SJSA1 (cell line): ENCODE results near the gene VKORC1L1. TPM values are rescaled to one million over a fixed set of nuclear protein-coding genes. Genes with fewer than 3 reads are reported as not detected.
"Not testable (repeated sequence)": the region's sequence is repeated elsewhere in the genome, so short reads cannot be mapped to it uniquely, and the experiment has no call there.

Source experiments
- DNase-seq, 2 experiments: peaks; one replicate each; pipeline ENCODE4 v3.0.0-alpha.2; 2015 to 2020; ENCODE audit warnings: low spot score in 2 of 2, low read depth in 1 of 2
- H3K27ac ChIP-seq: fragments of 250-450 bp; sonication (Bioruptor Pico); 2 replicates; pipeline ENCODE4 v1.5.1; 2020; ENCODE audit warnings: mild to moderate bottlenecking, moderate library complexity
- H3K27me3 ChIP-seq: fragments of 250-450 bp; sonication (Bioruptor Pico); replicated peaks from 2 replicates; pipeline ENCODE4 v1.5.1; 2020; ENCODE audit warnings: mild to moderate bottlenecking, moderate library complexity
- H3K36me3 ChIP-seq: fragments of 250-450 bp; sonication (Bioruptor Pico); 2 replicates; pipeline ENCODE4 v1.5.1; 2020; ENCODE audit warnings: mild to moderate bottlenecking
- H3K4me1 ChIP-seq: fragments of 250-450 bp; sonication (Bioruptor Pico); replicated peaks from 2 replicates; pipeline ENCODE4 v1.6.1; 2021; ENCODE audit warnings: mild to moderate bottlenecking
- H3K4me3 ChIP-seq: fragments of 250-450 bp; sonication (Bioruptor Pico); 2 replicates; pipeline ENCODE4 v1.5.1; 2020; ENCODE audit warnings: mild to moderate bottlenecking
- H3K9me3 ChIP-seq: fragments of 250-450 bp; sonication (Bioruptor Pico); replicated peaks from 2 replicates; pipeline ENCODE4 v1.5.1; 2020; ENCODE audit warnings: mild to moderate bottlenecking
- total RNA-seq: library from RNA; depleted of rRNA; stranded (reverse); fragments of >200 nt; shearing (Covaris generic); gene quantifications from 2 replicates; pipeline ENCODE4 v1.2.3, GENCODE V29; 2014

The VKORC1L1 gene
- total RNA-seq, 1 experiment from 2014 or later: 16.1 TPM

DNA sequence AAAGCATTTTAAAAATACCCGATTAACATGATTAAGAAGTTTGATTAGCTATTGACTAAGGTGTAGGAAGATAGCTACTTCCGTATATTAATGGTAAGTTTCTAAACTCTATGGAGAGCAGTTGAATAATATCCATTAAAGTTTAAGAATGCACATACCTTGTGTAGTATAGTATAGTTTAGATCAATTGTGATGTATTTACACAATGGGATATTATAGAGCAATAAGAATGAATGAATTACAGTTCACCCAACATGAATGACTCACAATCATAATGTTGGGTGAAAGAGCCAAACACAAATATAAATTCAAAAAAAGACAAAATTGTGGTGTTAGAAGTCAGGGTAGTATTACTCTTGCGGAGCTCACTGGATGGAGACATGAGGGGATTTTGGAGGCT is 24.4 kb downstream of the VKORC1L1 start:
- not testable (repeated sequence) for DNase-seq, H3K9me3 ChIP-seq, H3K27ac ChIP-seq, H3K36me3 ChIP-seq, H3K4me3 ChIP-seq, H3K4me1 ChIP-seq, H3K27me3 ChIP-seq

DNA sequence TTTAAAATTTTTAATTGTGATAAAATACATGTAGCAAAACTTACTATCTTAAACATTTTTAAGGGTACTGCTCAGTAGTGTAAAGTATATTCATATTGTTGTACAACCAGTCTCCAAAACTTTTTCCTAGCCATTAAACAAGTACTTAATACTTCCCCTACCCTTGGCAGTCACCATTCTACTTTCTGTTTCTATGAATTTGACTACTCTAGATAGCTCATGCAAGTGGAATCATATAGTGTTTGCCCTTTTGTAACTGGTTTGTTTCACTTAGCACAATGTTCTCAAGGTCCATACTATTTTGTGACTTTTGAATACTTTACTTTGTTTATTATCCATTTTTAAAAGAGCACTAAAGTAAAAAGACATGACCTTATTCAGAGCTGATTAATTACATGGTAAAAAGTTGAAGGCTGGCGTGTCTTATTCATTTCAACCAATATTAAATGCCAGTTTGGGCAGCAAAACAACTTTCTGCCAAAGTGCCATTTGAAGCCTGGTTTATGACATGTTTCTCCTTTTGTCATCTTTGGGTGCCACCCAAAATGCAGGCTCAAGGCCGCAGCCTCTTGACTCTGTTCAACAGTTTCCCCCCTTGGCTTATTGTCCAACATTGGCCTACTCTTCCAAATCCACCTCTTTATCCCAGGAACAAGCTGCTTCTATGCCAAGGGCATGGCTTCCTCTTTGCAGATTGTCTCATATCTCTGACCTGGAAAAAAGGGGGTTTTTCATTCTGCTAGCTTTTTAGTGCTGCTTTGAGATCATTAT is 26.0 kb downstream of the VKORC1L1 start:
- not testable (repeated sequence) for H3K4me1 ChIP-seq, H3K36me3 ChIP-seq, H3K4me3 ChIP-seq, H3K9me3 ChIP-seq, DNase-seq, H3K27me3 ChIP-seq, H3K27ac ChIP-seq

GRCh38 chr7:65902306-65902705 is 29.4 kb downstream of the VKORC1L1 start:
- no peaks in the 10 kb centered on the region for H3K9me3 ChIP-seq
- H3K36me3 ChIP-seq: no peaks in the 10 kb centered on the region
- H3K27ac ChIP-seq: no peak overlapping the region
- DNase-seq: no peak
- H3K4me3 ChIP-seq: no peak overlapping the region
- H3K27me3 ChIP-seq: no peaks in the 10 kb centered on the region
- H3K4me1 ChIP-seq: no peaks in the 10 kb centered on the region

GRCh38 chr7:65907501-65908198 is 34.8 kb downstream of the VKORC1L1 start:
- no peak overlapping the region for H3K27ac ChIP-seq
- H3K4me1 ChIP-seq: no peaks in the 10 kb centered on the region
- no peaks in the 10 kb centered on the region for H3K9me3 ChIP-seq

DNA sequence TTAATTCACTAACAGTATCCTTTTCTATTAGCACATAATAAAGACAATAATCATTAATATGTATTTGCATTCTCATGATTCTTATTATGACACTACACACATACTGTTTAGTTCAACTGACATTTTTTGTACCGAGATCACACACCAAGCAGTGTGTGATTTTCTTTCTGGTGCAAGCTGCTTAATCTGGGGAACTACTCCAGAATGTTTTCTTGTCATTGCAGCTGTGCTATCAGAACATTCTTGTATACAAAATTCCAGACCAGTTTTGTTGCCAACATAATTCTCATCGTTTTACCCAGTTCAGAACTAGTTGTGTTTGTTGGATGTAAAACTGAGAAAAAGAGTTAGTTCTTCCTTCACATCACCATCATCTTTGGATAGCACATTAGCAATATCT is 37.4 kb downstream of the VKORC1L1 start:
- no peaks in the 10 kb centered on the region for H3K9me3 ChIP-seq
- no peak for DNase-seq
- no peaks in the 10 kb centered on the region for H3K36me3 ChIP-seq

More at GRCh38 chr7:65907501-65908198, 34.8 kb downstream of the VKORC1L1 start:
- DNase-seq: no peak
- H3K4me3 ChIP-seq: no peak overlapping the region
- H3K36me3 ChIP-seq: no peaks in the 10 kb centered on the region
- H3K27me3 ChIP-seq: no peaks in the 10 kb centered on the region

DNA sequence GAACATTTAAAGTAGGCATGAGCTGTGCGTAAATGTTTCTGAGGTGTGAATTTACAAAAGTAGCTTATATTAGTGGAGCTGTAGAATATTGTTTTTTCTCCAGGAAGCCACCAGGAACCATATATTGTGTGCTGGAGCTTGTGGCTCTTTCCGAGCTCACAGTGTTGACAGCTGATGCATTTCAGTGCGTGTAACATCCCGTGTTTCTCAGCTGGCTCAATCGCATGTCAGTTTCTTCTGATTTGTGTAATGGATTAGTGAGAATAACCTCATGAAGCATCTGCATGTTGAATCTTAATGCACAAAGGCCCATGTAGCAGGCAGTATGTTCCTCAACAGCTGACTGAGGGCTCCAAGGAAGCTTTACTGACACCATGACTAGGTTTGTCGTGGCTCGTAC is 39.4 kb downstream of the VKORC1L1 start:
- Histone ChIP-seq H3K36me3 (0 out of 2 replicates have a peak, but pooled peaks cover 2% of the 10 kb centered on the region), H3K4me3 (no peak overlapping the region), H3K27ac (no peak overlapping the region), H3K9me3 (no peaks in the 10 kb centered on the region), H3K4me1 (no peaks in the 10 kb centered on the region), H3K27me3 (no peaks in the 10 kb centered on the region)
- no peak for DNase-seq

More for the DNA sequence above, 37.4 kb downstream of the VKORC1L1 start:
- H3K4me1 ChIP-seq: no peaks in the 10 kb centered on the region
- H3K27ac ChIP-seq: no peak overlapping the region
- H3K27me3 ChIP-seq: no peaks in the 10 kb centered on the region
- H3K4me3 ChIP-seq: no peak overlapping the region

- DNase-seq: no peak
- no peak overlapping the region for H3K27ac ChIP-seq
- H3K27me3 ChIP-seq: no peaks in the 10 kb centered on the region
- peaks cover 5% of the 10 kb centered on the region; the same call in 1 of the 2 replicates for H3K36me3 ChIP-seq
- H3K9me3 ChIP-seq: no peaks in the 10 kb centered on the region
- no peaks in the 10 kb centered on the region for H3K4me1 ChIP-seq
- no peak overlapping the region for H3K4me3 ChIP-seq
Observed at GRCh38 chr7:65915921-65916657, 43.2 kb downstream of the VKORC1L1 start.

DNA sequence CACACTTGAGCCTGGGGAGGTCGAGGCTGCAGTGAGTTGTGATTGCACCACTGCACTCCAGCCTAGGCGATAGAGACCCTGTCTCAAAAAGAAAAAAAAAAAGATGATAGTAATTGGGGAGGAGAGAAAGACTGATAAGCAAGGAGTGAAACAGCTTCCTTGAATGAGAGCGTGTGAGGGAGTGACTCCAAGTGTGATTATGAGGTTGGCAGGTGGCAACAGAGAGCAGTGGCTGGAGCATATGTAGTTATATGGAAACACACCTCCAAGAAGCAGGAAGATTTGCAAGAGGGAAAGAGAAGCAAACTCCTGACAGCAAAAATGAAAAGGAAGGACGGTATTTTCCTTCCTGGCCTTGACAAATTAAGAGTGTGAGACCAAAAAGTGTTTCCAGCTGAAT is 50.4 kb downstream of the VKORC1L1 start:
- Histone ChIP-seq H3K27ac (no peak overlapping the region), H3K27me3 (no peaks in the 10 kb centered on the region), H3K36me3 (peaks cover 10% of the 10 kb centered on the region; the same call in 1 of the 2 replicates), H3K4me1 (no peaks in the 10 kb centered on the region), H3K4me3 (no peak overlapping the region), H3K9me3 (no peaks in the 10 kb centered on the region)
- no peak for DNase-seq

GRCh38 chr7:65924193-65924592 is 51.3 kb downstream of the VKORC1L1 start:
- Histone ChIP-seq H3K36me3 (peaks cover 10% of the 10 kb centered on the region; the same call in 1 of the 2 replicates), H3K9me3 (no peaks in the 10 kb centered on the region), H3K27ac (no peak overlapping the region), H3K4me3 (no peak overlapping the region), H3K27me3 (no peaks in the 10 kb centered on the region), H3K4me1 (no peaks in the 10 kb centered on the region)
- no peak for DNase-seq

DNA sequence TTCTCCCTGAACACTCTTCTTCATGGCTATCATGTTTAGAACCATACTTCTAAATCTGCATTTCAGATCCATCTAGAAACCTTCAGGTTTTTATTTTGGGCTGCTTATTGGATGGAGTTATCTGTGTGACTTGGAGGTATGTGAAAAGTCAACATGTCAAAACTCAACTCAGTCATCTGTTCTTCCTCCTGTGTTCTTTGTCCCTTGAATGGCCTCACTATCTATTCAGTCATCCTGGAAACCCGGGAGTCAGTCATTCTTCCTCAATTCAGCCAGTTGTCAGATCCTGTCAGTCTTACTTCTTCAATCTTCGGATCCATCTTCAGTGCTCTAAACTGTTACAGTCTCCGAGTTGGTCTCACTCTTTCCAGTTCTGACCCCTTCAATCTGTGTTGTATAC is 52.2 kb downstream of the VKORC1L1 start:
- Histone ChIP-seq H3K36me3 (0 out of 2 replicates have a peak, but pooled peaks cover 7% of the 10 kb centered on the region), H3K27me3 (no peaks in the 10 kb centered on the region), H3K4me1 (no peaks in the 10 kb centered on the region), H3K4me3 (no peak overlapping the region), H3K27ac (no peak overlapping the region), H3K9me3 (no peaks in the 10 kb centered on the region)
- DNase-seq: no peak

GRCh38 chr7:65926588-65926987 is 53.7 kb downstream of the VKORC1L1 start:
- Histone ChIP-seq H3K36me3 (0 out of 2 replicates have a peak, but pooled peaks cover 7% of the 10 kb centered on the region), H3K4me3 (no peak overlapping the region), H3K27me3 (no peaks in the 10 kb centered on the region), H3K9me3 (no peaks in the 10 kb centered on the region), H3K4me1 (no peaks in the 10 kb centered on the region), H3K27ac (no peak overlapping the region)
- DNase-seq: no peak

DNA sequence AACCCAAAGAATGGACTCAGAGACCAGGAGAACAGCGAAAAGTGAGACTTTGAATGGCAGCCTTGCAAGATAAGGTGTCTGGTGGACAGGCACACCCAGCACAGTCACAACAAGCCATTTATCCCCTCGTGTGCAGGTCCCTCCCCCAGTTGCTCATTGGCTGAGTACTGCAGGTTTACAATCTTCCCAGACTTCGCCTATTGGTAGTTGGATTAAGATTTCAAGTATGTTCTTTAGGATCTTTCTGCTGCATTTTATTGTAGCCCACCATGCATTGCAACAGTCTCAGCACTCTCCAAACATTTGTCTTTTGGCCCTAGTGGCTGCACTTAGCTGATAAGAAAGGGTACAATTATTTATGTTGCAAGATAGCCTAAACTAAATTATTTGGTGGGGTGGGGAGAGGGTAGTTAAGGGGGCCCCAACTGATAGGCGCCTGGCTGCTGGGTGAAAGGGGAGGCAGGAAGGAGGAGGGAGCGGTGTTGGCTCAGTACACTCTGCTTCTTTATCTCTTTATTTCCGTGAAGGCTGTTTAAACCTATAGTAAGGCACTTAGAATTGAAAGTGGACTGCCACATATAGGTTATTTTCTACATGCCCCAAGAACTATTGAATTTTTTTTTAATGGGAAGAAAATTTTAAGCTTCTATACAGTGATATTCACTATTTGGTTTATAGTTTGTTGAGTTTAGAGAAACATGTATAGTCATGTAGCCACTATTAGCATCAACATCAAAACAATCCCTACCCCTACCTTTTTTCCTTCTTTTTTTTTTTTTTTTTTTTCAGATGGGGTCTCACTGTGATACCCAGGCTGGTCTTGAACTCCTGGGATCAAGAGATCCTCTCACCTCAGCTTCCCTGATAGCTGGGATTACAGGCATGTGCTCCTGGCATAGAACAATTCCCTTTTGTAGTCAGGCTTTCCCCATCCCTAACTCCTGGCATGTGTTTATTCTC is 54.9 kb downstream of the VKORC1L1 start:
- Histone ChIP-seq H3K9me3 (no peaks in the 10 kb centered on the region), H3K4me1 (peaks cover 4% of the 10 kb centered on the region), H3K4me3 (no peak overlapping the region), H3K27ac (no peak overlapping the region), H3K36me3 (0 out of 2 replicates have a peak, but pooled peaks cover 7% of the 10 kb centered on the region), H3K27me3 (no peaks in the 10 kb centered on the region)
- DNase-seq: no peak

- H3K27ac ChIP-seq: no peak overlapping the region
- no peaks in the 10 kb centered on the region for H3K27me3 ChIP-seq
- no peak overlapping the region for H3K4me3 ChIP-seq
- H3K4me1 ChIP-seq: peaks cover 8% of the 10 kb centered on the region
- DNase-seq: no peak
- no peaks in the 10 kb centered on the region; the same call in 1 of the 2 replicates for H3K36me3 ChIP-seq
- H3K9me3 ChIP-seq: no peaks in the 10 kb centered on the region
Observed at GRCh38 chr7:65931685-65932084, 58.8 kb downstream of the VKORC1L1 start.
